K562 (cell line): ENCODE results near the gene MKLN1. TPM values are rescaled to one million over a fixed set of nuclear protein-coding genes. Genes with fewer than 3 reads are reported as not detected.
A peak's percentile ranks its signal among the peaks of the same experiment; 100 is the strongest.

ENCODE experiments used
- ARID3A ChIP-seq: IDR thresholded peaks from 2 replicates; pipeline ENCODE4 v1.6.1; 2012; ENCODE audit warnings: low read depth, low read length, improper control_type of control experiment, borderline replicate concordance
- BMI1 ChIP-seq: fragments of 150-350 bp; IDR thresholded peaks from 2 replicates; pipeline ENCODE4 v1.6.1; 2014; ENCODE audit warnings: low read length
- CHD4 ChIP-seq: fragments of 200-600 bp; sonication (generic); IDR thresholded peaks from 3 replicates; pipeline ENCODE4 v1.6.1; 2012; ENCODE audit warnings: low read depth, mild to moderate bottlenecking, mixed read lengths, low read length, inconsistent platforms; ENCODE audit not compliant: insufficient read depth, insufficient replicate concordance, poor library complexity, severe bottlenecking
- CSDE1 ChIP-seq, 2 experiments: fragments of 450-650 bp; IDR thresholded peaks; 2 replicates each; pipeline ENCODE4 v1.6.1; 2016; ENCODE audit warnings: mild to moderate bottlenecking in 1 of 2
- E2F5 ChIP-seq: sonication (generic); formaldehyde crosslinking; IDR thresholded peaks from 2 replicates; pipeline ENCODE4 v1.8.0; 2022; ENCODE audit warnings: mild to moderate bottlenecking, missing genetic modification reagents
- HMG20A ChIP-seq: fragments of 450-650 bp; formaldehyde crosslinking; conservative IDR thresholded peaks from 2 replicates; pipeline ENCODE4 v1.4.0; 2020; ENCODE audit warnings: mild to moderate bottlenecking, mixed read lengths
- HNRNPLL ChIP-seq: fragments of 200-400 bp; formaldehyde crosslinking; IDR thresholded peaks from 2 replicates; pipeline ENCODE4 v1.6.1; 2017; ENCODE audit warnings: low read length, low read depth, mild to moderate bottlenecking; ENCODE audit not compliant: poor library complexity, severe bottlenecking
- LEF1 ChIP-seq: fragments of 450-650 bp; IDR thresholded peaks from 2 replicates; pipeline ENCODE4 v1.6.1; 2016; ENCODE audit warnings: mild to moderate bottlenecking
- MAFG ChIP-seq: fragments of 450-650 bp; conservative IDR thresholded peaks from 2 replicates; pipeline ENCODE4 v1.6.1; 2016; ENCODE audit warnings: missing genetic modification characterization, missing compliant biosample characterization
- MECOM ChIP-seq: fragments of 250-450 bp; sonication (Bioruptor Pico); IDR thresholded peaks from 2 replicates; pipeline ENCODE4 v1.8.0; 2022; ENCODE audit warnings: inconsistent platforms
- MEIS2 ChIP-seq: fragments of 450-650 bp; IDR thresholded peaks from 2 replicates; pipeline ENCODE4 v1.6.1; 2014; ENCODE audit warnings: mild to moderate bottlenecking; ENCODE audit not compliant: partially characterized antibody
- NFIC ChIP-seq: fragments of 450-650 bp; IDR thresholded peaks from 2 replicates; pipeline ENCODE4 v1.6.1; 2017; ENCODE audit warnings: mild to moderate bottlenecking, inconsistent platforms
- NR1H2 ChIP-seq: sonication (generic); formaldehyde crosslinking; IDR thresholded peaks from 2 replicates; pipeline ENCODE4 v1.4.0; 2020; ENCODE audit warnings: mild to moderate bottlenecking, missing genetic modification reagents
- PHF21A ChIP-seq: fragments of 450-650 bp; IDR thresholded peaks from 2 replicates; pipeline ENCODE4 v1.6.1; 2017; ENCODE audit warnings: low read depth, borderline replicate concordance
- RBFOX2 ChIP-seq: fragments of 200-400 bp; formaldehyde crosslinking; IDR thresholded peaks from 2 replicates; pipeline ENCODE4 v1.6.1; 2017; ENCODE audit warnings: low read depth, mild to moderate bottlenecking, low read length, moderate library complexity
- RCOR1 ChIP-seq, 2 experiments: IDR thresholded peaks; 2 replicates each; pipeline ENCODE4 v1.6.1; 2012; ENCODE audit warnings: low read depth in 2 of 2, low read length in 2 of 2, borderline replicate concordance in 1 of 2, improper control_type of control experiment in 1 of 2
- SRSF9 ChIP-seq: fragments of 200-400 bp; formaldehyde crosslinking; IDR thresholded peaks from 2 replicates; pipeline ENCODE4 v1.6.1; 2017; ENCODE audit warnings: low read depth, low read length, borderline replicate concordance
- TAL1 ChIP-seq: fragments of 450-650 bp; IDR thresholded peaks from 2 replicates; pipeline ENCODE4 v1.6.1; 2016; ENCODE audit warnings: mild to moderate bottlenecking
- TARDBP ChIP-seq: fragments of 450-650 bp; IDR thresholded peaks from 2 replicates; pipeline ENCODE4 v1.6.1; 2016
- TFAP4 ChIP-seq: sonication (generic); formaldehyde crosslinking; IDR thresholded peaks from 2 replicates; pipeline ENCODE4 v1.8.0; 2022; ENCODE audit warnings: missing genetic modification reagents, mild to moderate bottlenecking, moderate library complexity, borderline replicate concordance
- ZBTB11 ChIP-seq, 3 experiments: fragments of 200-800 bp in 1 of 3; fragments of 250-450 bp in 1 of 3; fragments of 450-650 bp in 1 of 3; sonication (Bioruptor Pico) in 1 of 3; sonication (Bioruptor generic) in 1 of 3; formaldehyde crosslinking in 1 of 3; IDR thresholded peaks; 2 replicates each; pipeline versions ENCODE4 v1.6.1 to v1.8.0; 2016 to 2022; ENCODE audit warnings: mild to moderate bottlenecking in 2 of 3, missing genetic modification characterization in 2 of 3, missing compliant biosample characterization in 1 of 3, moderate library complexity in 1 of 3
- ZZZ3 ChIP-seq: fragments of 450-650 bp; IDR thresholded peaks from 2 replicates; pipeline ENCODE4 v1.6.1; 2016; ENCODE audit warnings: antibody characterized with exemption, mild to moderate bottlenecking, moderate library complexity
- polyA plus RNA-seq, 8 experiments: library from polyadenylated mRNA; depleted of rRNA in 4 of 8; stranded (reverse) in 5 of 8; unstranded in 3 of 8; fragments of >200 nt; fragmentation: Nextera tagmentation in 2 of 8; fragmentation: Illumina TruSeq in 1 of 8; extraction: Ambion mirVana in 2 of 8; extraction: Trizol in 1 of 8; gene quantifications; 2 replicates each; pipeline versions ENCODE4 v1.2.1 to v1.2.3, GENCODE V29; 2011 to 2014; ENCODE audit warnings: inconsistent platforms in 1 of 8, missing spikeins in 1 of 8
- total RNA-seq, 7 experiments: library from RNA; depleted of rRNA in 6 of 7; stranded (reverse); fragments of >200 nt in 6 of 7; fragmentation: Illumina TruSeq in 2 of 7; extraction: Trizol in 2 of 7; gene quantifications; 2 replicates each; pipeline versions ENCODE4 v1.2.1 to v1.2.3, GENCODE V29; 2011 to 2021; ENCODE audit warnings: low replicate concordance in 1 of 7

The MKLN1 gene
- total and polyA plus RNA-seq, 9 of the 15 experiments (the other 6 are each of a cell fraction or from before 2014, with no cell fraction given): 18.6 to 80.4 (median 56.0) TPM

GRCh38 chr7:131335639-131336381 is 8.1 kb downstream of the MKLN1 start (continued):
- no peak for TF ChIP-seq ZBTB11 (CRISPR knock-in tag; IDR thresholded peaks at IDR 0.05)
- TF ChIP-seq MAFG (tag): no peak
- peak; percentile 39 for TF ChIP-seq MEIS2
- TF ChIP-seq CSDE1 (IDR thresholded peaks at IDR 0.05): no peak
- peak; percentile 85 for TF ChIP-seq TAL1
- no peak for TF ChIP-seq TARDBP
- TF ChIP-seq RCOR1 (IDR thresholded peaks at IDR 0.05; ENCODE audit: borderline replicate concordance in 1 of 2, low read depth in 2 of 2, low read length in 2 of 2): 0 out of 4 replicates have a peak, but pooled peaks of 1 of the 2 experiments have one; percentile 41
- no peak for TF ChIP-seq MECOM (CRISPR knock-in tag)
- no peak for TF ChIP-seq HNRNPLL
- TF ChIP-seq NR1H2 (CRISPR knock-in tag): no peak
- no peak for TF ChIP-seq BMI1
- TF ChIP-seq E2F5 (CRISPR knock-in tag): no peak
- TF ChIP-seq NFIC: peak; percentile 48
- TF ChIP-seq HMG20A (CRISPR knock-in tag): no peak
- TF ChIP-seq ZZZ3: 0 out of 2 replicates have a peak, but pooled peaks have one; percentile 14
- no peak for TF ChIP-seq ARID3A
- TF ChIP-seq PHF21A: no peak
- TF ChIP-seq LEF1: peak; percentile 13; the same call in 1 of the 2 replicates
- no peak for TF ChIP-seq TFAP4 (CRISPR knock-in tag)
- no peak for TF ChIP-seq SRSF9
- no peak for TF ChIP-seq CHD4
- peak; percentile 32; the same call in 1 of the 2 replicates for TF ChIP-seq RBFOX2
